ENCODE results near the gene MFGE8.

The MFGE8 gene

DNA sequence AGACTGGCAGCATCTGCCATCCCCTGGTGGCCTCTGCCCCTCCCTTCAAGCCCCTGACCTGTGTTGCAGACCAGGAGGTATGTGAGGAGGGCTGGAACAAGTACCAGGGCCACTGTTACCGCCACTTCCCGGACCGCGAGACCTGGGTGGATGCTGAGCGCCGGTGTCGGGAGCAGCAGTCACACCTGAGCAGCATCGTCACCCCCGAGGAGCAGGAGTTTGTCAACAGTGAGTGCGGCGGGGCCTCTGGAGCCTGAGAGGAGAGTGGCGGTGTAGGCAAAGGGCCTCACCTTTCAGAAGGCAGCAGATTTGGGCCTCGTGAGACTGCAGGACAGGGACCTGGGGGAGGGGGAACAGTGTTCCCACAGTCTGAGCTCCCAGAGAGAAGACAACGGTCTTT lies 41.9 kb downstream of the MFGE8 start:
- no peak for DNase-seq

DNA sequence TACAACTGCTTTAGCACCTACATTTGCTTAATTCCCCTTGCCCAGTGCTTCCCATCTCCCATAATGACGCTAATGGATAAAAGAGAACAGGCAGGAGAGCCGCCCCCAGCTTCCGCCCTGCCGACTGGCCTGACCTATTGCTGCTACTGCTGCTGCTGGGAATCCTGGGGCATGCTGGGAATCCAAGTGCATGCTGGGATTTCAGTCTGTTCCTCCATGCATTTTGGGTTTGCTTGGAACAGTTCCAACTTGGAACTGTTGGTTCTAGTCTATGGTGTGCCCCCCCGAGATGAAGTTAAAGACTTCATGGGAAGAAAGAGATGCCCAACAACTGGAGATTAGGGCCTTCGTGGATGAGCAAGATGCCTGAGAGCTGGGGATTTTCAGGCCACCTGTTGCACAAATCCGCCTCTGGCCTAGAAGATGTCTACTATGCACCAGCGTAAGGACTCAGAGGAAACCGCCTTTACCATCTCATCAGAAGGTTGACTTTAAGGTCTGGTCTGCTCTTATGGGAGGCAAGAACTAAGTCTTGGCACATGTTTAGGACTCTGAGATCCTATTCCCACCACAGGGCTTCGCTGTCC lies 46.8 kb downstream of the MFGE8 start:
- DNase-seq = no peak

DNA sequence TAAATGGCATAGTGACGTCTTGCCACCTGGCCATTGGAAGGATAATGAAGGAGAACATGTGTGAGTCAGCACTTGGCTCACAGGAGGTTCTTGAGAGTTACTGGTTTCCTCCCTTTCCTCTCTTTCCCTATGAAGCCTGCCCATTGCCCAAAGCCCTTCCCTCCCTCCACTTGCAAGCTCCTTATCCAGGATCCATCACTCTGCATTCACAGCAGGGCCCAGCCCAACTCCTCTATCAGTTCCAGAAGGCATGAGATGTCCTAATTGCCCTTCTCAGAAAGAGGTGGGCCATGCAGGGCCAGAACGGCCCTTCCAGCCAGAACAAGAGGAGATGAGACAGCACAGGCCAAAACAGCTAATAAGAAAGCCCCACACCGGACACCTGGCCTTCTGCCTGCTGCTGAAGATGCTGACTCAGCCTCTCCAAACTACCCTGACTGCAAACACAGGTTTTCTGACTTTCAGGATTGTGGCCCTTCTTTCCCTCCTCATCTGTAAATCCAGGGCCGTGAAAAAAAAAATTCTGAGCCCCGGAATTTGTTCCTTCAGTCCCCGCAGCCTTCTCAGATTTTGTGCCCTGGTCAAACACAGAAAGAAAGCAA lies 47.6 kb downstream of the MFGE8 start:
- no peak for DNase-seq

DNA sequence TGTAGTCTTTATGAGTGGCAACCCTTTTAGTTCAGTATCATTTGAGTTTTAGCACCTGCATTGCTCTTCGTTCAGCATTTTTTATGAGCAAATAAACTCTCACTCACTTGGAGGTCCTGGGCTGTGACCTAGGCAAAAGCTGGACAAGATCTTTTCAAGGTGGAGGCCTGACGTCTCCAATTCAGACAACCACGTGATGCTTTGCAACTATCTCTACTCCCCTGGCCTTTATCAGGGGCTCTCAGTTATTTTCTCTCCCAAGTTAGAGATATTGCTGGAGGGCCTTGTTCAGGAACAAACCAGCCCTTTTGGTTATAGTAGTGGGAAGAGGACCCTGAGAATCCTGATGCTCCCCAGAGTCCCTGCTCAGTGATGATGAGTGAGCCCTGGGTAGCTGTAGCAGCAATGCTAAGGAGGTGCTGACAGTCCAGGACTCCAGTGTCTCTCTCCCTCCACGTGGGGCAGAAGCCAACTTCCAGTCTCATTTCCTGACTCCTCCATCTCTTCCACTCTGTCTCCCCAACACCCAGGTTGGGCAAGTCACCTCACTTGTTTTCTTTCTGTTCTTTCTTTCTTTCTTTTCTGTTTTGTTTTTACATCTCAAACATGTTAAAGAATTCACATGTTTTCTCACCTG lies 48.2 kb downstream of the MFGE8 start:
- DNase-seq = no peak

GRCh38 chr15:88863412-88863811 lies 49.8 kb downstream of the MFGE8 start:
- DNase-seq = no peak

GRCh38 chr15:88860212-88860611 lies 53.0 kb downstream of the MFGE8 start:
- DNase-seq = no peak

GRCh38 chr15:88859550-88859949 lies 53.6 kb downstream of the MFGE8 start:
- DNase-seq = no peak

- DNase-seq = no peak
Observed at GRCh38 chr15:88858934-88859333, 54.2 kb downstream of the MFGE8 start.

GRCh38 chr15:88852476-88852875 lies 60.7 kb downstream of the MFGE8 start:
- DNase-seq = no peak

DNA sequence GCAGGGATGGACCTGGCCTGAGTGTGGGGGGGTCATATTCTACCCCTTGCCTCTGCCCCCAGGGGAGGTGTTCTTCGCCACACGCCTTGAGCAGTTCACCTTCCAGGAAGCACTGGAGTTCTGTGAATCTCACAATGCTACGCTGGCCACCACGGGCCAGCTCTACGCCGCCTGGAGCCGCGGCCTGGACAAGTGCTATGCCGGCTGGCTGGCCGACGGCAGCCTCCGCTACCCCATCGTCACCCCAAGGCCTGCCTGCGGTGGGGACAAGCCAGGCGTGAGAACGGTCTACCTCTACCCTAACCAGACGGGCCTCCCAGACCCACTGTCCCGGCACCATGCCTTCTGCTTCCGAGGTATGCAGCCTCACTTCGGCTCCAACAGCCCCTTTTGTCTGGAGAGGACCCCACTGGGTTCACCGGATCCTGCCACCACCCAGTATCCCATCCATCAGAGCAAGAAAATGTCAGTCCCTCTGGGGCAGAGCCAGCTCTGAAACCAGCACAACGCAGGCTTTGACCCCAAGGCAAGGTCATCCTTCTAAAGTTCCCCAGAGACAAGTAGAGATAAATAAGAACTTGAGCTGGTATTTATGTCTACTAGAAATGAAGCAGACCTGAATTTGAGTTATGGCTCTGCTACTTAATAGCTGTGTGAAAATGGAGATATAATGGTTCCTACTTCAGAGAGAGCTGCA lies 63.7 kb downstream of the MFGE8 start:
- DNase-seq = no peak
